ENCODE results near the gene MAGI1.

MAGI1 gene

GRCh38 chr3:65617209-65617608, 421.5 kb downstream of the MAGI1 start:
- Histone ChIP-seq H2BK5ac (ENCODE audit: low read depth, low read length, poor library complexity, severe bottlenecking) (no peak overlapping the region), H3K9me3 (ENCODE audit: control insufficient read depth, low read length) (no peaks in the 10 kb centered on the region), H3K18ac (ENCODE audit: low read depth in 1 of 2, low read length in 2 of 2) (no peak overlapping the region), H3K4ac (ENCODE audit: low read depth in 1 of 2, low read length in 2 of 2) (no peak overlapping the region), H3K27ac (ENCODE audit: low read length, poor library complexity, severe bottlenecking) (no peak overlapping the region), H3K23ac (ENCODE audit: low read length in 2 of 2) (no peak overlapping the region), H2BK15ac (ENCODE audit: low read depth, poor library complexity, severe bottlenecking) (no peak overlapping the region), H3K4me1 (ENCODE audit: control insufficient read depth, insufficient read depth, low read depth, low read length) (no peaks in the 10 kb centered on the region), H3K9ac (ENCODE audit: low read length) (no peak overlapping the region), H3K36me3 (ENCODE audit: control insufficient read depth in 1 of 2, insufficient read depth in 2 of 2, low read depth in 1 of 2, low read length in 2 of 2) (peaks cover 0 to 5% of the 10 kb centered on the region in 2 experiments), H4K8ac (ENCODE audit: low read length) (no peak overlapping the region), H3K27me3 (ENCODE audit: control insufficient read depth in 1 of 2, insufficient read depth in 1 of 2, low read length in 2 of 2) (no peaks in the 10 kb centered on the region), H3K4me3 (ENCODE audit: insufficient read depth in 1 of 2, low read depth in 1 of 2, low read length in 2 of 2) (no peak overlapping the region), H3K14ac (ENCODE audit: low read length in 2 of 2) (no peak overlapping the region), H4K91ac (ENCODE audit: low read length) (no peak overlapping the region), H2BK120ac (ENCODE audit: low read depth, low read length) (no peak overlapping the region), H2BK12ac (ENCODE audit: low read length in 2 of 2) (no peak overlapping the region), H2AK5ac (ENCODE audit: low read length, severe bottlenecking) (no peak overlapping the region), H2AFZ (ENCODE audit: low read depth, low read length) (no peak overlapping the region), H3K79me1 (replicated peaks; ENCODE audit: low read length, poor library complexity, severe bottlenecking) (peaks cover 2% of the 10 kb centered on the region), H3K4me2 (ENCODE audit: low read length, poor library complexity, severe bottlenecking) (no peak overlapping the region)
- no peak for DNase-seq
- 74% methylated on average over 4 of the region's 4 CpGs for WGBS

GRCh38 chr3:65616563-65616962, 422.2 kb downstream of the MAGI1 start:
- Histone ChIP-seq H3K27me3 (ENCODE audit: control insufficient read depth in 1 of 2, insufficient read depth in 1 of 2, low read length in 2 of 2) (no peaks in the 10 kb centered on the region), H3K27ac (ENCODE audit: low read length, poor library complexity, severe bottlenecking) (no peak overlapping the region), H4K91ac (ENCODE audit: low read length) (no peak overlapping the region), H3K4me3 (ENCODE audit: insufficient read depth in 1 of 2, low read depth in 1 of 2, low read length in 2 of 2) (no peak overlapping the region), H2AK5ac (ENCODE audit: low read length, severe bottlenecking) (no peak overlapping the region), H3K79me1 (replicated peaks; ENCODE audit: low read length, poor library complexity, severe bottlenecking) (peaks cover 2% of the 10 kb centered on the region), H3K4ac (ENCODE audit: low read depth in 1 of 2, low read length in 2 of 2) (no peak overlapping the region), H4K8ac (ENCODE audit: low read length) (no peak overlapping the region), H3K23ac (ENCODE audit: low read length in 2 of 2) (no peak overlapping the region), H3K9me3 (ENCODE audit: control insufficient read depth, low read length) (no peaks in the 10 kb centered on the region), H3K36me3 (ENCODE audit: control insufficient read depth in 1 of 2, insufficient read depth in 2 of 2, low read depth in 1 of 2, low read length in 2 of 2) (peaks cover 0 to 3% of the 10 kb centered on the region in 2 experiments), H3K18ac (ENCODE audit: low read depth in 1 of 2, low read length in 2 of 2) (no peak overlapping the region), H2BK15ac (ENCODE audit: low read depth, poor library complexity, severe bottlenecking) (no peak overlapping the region), H3K14ac (ENCODE audit: low read length in 2 of 2) (no peak overlapping the region), H2BK5ac (ENCODE audit: low read depth, low read length, poor library complexity, severe bottlenecking) (no peak overlapping the region), H2AFZ (ENCODE audit: low read depth, low read length) (no peak overlapping the region), H3K9ac (ENCODE audit: low read length) (no peak overlapping the region), H3K4me2 (ENCODE audit: low read length, poor library complexity, severe bottlenecking) (no peak overlapping the region), H2BK12ac (ENCODE audit: low read length in 2 of 2) (no peak overlapping the region), H2BK120ac (ENCODE audit: low read depth, low read length) (no peak overlapping the region), H3K4me1 (ENCODE audit: control insufficient read depth, insufficient read depth, low read depth, low read length) (no peaks in the 10 kb centered on the region)
- no peak for DNase-seq
- 96% methylated on average over 1 of the region's 1 CpG for WGBS

- Histone ChIP-seq H4K91ac (ENCODE audit: low read length) (no peak overlapping the region), H3K4me3 (ENCODE audit: insufficient read depth in 1 of 2, low read depth in 1 of 2, low read length in 2 of 2) (no peak overlapping the region), H3K4me2 (ENCODE audit: low read length, poor library complexity, severe bottlenecking) (no peak overlapping the region), H2BK120ac (ENCODE audit: low read depth, low read length) (no peak overlapping the region), H2BK15ac (ENCODE audit: low read depth, poor library complexity, severe bottlenecking) (no peak overlapping the region), H2BK5ac (ENCODE audit: low read depth, low read length, poor library complexity, severe bottlenecking) (no peak overlapping the region), H3K18ac (ENCODE audit: low read depth in 1 of 2, low read length in 2 of 2) (no peak overlapping the region), H3K27ac (ENCODE audit: low read length, poor library complexity, severe bottlenecking) (no peak overlapping the region), H4K8ac (ENCODE audit: low read length) (no peak overlapping the region), H2BK12ac (ENCODE audit: low read length in 2 of 2) (no peak overlapping the region), H3K4me1 (ENCODE audit: control insufficient read depth, insufficient read depth, low read depth, low read length) (no peaks in the 10 kb centered on the region), H3K4ac (ENCODE audit: low read depth in 1 of 2, low read length in 2 of 2) (no peak overlapping the region), H3K79me1 (replicated peaks; ENCODE audit: low read length, poor library complexity, severe bottlenecking) (peaks cover 2% of the 10 kb centered on the region), H3K9ac (ENCODE audit: low read length) (no peak overlapping the region), H3K36me3 (ENCODE audit: control insufficient read depth in 1 of 2, insufficient read depth in 2 of 2, low read depth in 1 of 2, low read length in 2 of 2) (no peaks in the 10 kb centered on the region), H3K23ac (ENCODE audit: low read length in 2 of 2) (no peak overlapping the region), H2AFZ (ENCODE audit: low read depth, low read length) (no peak overlapping the region), H2AK5ac (ENCODE audit: low read length, severe bottlenecking) (no peak overlapping the region), H3K27me3 (ENCODE audit: control insufficient read depth in 1 of 2, insufficient read depth in 1 of 2, low read length in 2 of 2) (no peaks in the 10 kb centered on the region), H3K9me3 (ENCODE audit: control insufficient read depth, low read length) (no peaks in the 10 kb centered on the region), H3K14ac (ENCODE audit: low read length in 2 of 2) (no peak overlapping the region)
- WGBS = 81% methylated on average over 4 of the region's 4 CpGs
- no peak for DNase-seq
Observed at GRCh38 chr3:65615329-65615728, 423.4 kb downstream of the MAGI1 start.

GRCh38 chr3:65614585-65614984, 424.1 kb downstream of the MAGI1 start:
- Histone ChIP-seq H4K91ac (ENCODE audit: low read length) (no peak overlapping the region), H3K4me2 (ENCODE audit: low read length, poor library complexity, severe bottlenecking) (no peak overlapping the region), H3K4me3 (ENCODE audit: insufficient read depth in 1 of 2, low read depth in 1 of 2, low read length in 2 of 2) (no peak overlapping the region), H3K23ac (ENCODE audit: low read length in 2 of 2) (no peak overlapping the region), H3K4me1 (ENCODE audit: control insufficient read depth, insufficient read depth, low read depth, low read length) (no peaks in the 10 kb centered on the region), H3K14ac (ENCODE audit: low read length in 2 of 2) (no peak overlapping the region), H3K27ac (ENCODE audit: low read length, poor library complexity, severe bottlenecking) (no peak overlapping the region), H3K27me3 (ENCODE audit: control insufficient read depth in 1 of 2, insufficient read depth in 1 of 2, low read length in 2 of 2) (no peaks in the 10 kb centered on the region), H2BK120ac (ENCODE audit: low read depth, low read length) (no peak overlapping the region), H3K79me1 (replicated peaks; ENCODE audit: low read length, poor library complexity, severe bottlenecking) (peaks cover 2% of the 10 kb centered on the region), H4K8ac (ENCODE audit: low read length) (no peak overlapping the region), H2AK5ac (ENCODE audit: low read length, severe bottlenecking) (no peak overlapping the region), H3K4ac (ENCODE audit: low read depth in 1 of 2, low read length in 2 of 2) (no peak overlapping the region), H2BK15ac (ENCODE audit: low read depth, poor library complexity, severe bottlenecking) (no peak overlapping the region), H3K36me3 (ENCODE audit: control insufficient read depth in 1 of 2, insufficient read depth in 2 of 2, low read depth in 1 of 2, low read length in 2 of 2) (no peaks in the 10 kb centered on the region), H2BK12ac (ENCODE audit: low read length in 2 of 2) (no peak overlapping the region), H3K9me3 (ENCODE audit: control insufficient read depth, low read length) (no peaks in the 10 kb centered on the region), H2BK5ac (ENCODE audit: low read depth, low read length, poor library complexity, severe bottlenecking) (no peak overlapping the region), H3K18ac (ENCODE audit: low read depth in 1 of 2, low read length in 2 of 2) (no peak overlapping the region), H2AFZ (ENCODE audit: low read depth, low read length) (no peak overlapping the region), H3K9ac (ENCODE audit: low read length) (no peak overlapping the region)
- no peak for DNase-seq
- WGBS = 79% methylated on average over 2 of the region's 2 CpGs
